Activated CD4-positive, alpha-beta memory T cell treated with anti-CD3 and anti-CD28 coated beads, Interleukin-2, amount 10 ng/mL, durations not matched to agents 7 days and 5 days (primary cell): Measurements from ENCODE around the gene ADAM12. TPM values are rescaled to one million over a fixed set of nuclear protein-coding genes. Genes with fewer than 3 reads are reported as not detected.

Experiments used
- CTCF ChIA-PET: fragments of 350-600 bp; sonication (Branson Sonifier 250); formaldehyde crosslinking; loops from one replicate; lab custom pipeline; 2021; ENCODE audit warnings: antibody characterized with exemption, inconsistent platforms; lab: Charles Lee
- POLR2A ChIA-PET: fragments of 350-600 bp; sonication (Branson Sonifier 250); formaldehyde crosslinking; loops from one replicate; lab custom pipeline; 2021; ENCODE audit warnings: antibody characterized with exemption; lab: Charles Lee
- DNase-seq: peaks from one replicate; pipeline ENCODE4 v3.0.0-alpha.2; 2020
- H3K27ac Mint-ChIP-seq: one replicate; pipeline ENCODE4 v1.8.0; 2021; ENCODE audit warnings: mild to moderate bottlenecking, mixed read lengths
- H3K27me3 Mint-ChIP-seq: one replicate; pipeline ENCODE4 v1.8.0; 2021; ENCODE audit warnings: mixed read lengths
- H3K36me3 Mint-ChIP-seq: one replicate; pipeline ENCODE4 v1.8.0; 2021; ENCODE audit warnings: low read depth, mixed read lengths
- H3K4me1 Mint-ChIP-seq: one replicate; pipeline ENCODE4 v1.8.0; 2021; ENCODE audit warnings: mixed read lengths
- H3K4me3 Mint-ChIP-seq: one replicate; pipeline ENCODE4 v1.8.0; 2021; ENCODE audit warnings: mild to moderate bottlenecking, mixed read lengths
- H3K9me3 Mint-ChIP-seq: one replicate; pipeline ENCODE4 v1.8.0; 2021; ENCODE audit warnings: mixed read lengths
- total RNA-seq, 2 experiments: library from RNA; stranded (reverse); gene quantifications; one replicate each; pipeline ENCODE4 v1.2.3, GENCODE V29; 2021

The ADAM12 gene
- total RNA-seq, 2 experiments from 2014 or later, result 1.2 to 1.3 TPM

- no peak overlapping the region for H3K4me3 Mint-ChIP-seq
- H3K9me3 Mint-ChIP-seq, result peaks cover 14% of the 10 kb centered on the region
- ChIA-PET POLR2A (no interaction called here), CTCF (no interaction called here)
- no peaks in the 10 kb centered on the region for H3K4me1 Mint-ChIP-seq
- no peaks in the 10 kb centered on the region for H3K36me3 Mint-ChIP-seq
- no peaks in the 10 kb centered on the region for H3K27me3 Mint-ChIP-seq
- no peak overlapping the region for H3K27ac Mint-ChIP-seq
- no peak for DNase-seq
These were observed 118.2 kb downstream of the ADAM12 start for GRCh38 chr10:126270111-126270510.

DNA sequence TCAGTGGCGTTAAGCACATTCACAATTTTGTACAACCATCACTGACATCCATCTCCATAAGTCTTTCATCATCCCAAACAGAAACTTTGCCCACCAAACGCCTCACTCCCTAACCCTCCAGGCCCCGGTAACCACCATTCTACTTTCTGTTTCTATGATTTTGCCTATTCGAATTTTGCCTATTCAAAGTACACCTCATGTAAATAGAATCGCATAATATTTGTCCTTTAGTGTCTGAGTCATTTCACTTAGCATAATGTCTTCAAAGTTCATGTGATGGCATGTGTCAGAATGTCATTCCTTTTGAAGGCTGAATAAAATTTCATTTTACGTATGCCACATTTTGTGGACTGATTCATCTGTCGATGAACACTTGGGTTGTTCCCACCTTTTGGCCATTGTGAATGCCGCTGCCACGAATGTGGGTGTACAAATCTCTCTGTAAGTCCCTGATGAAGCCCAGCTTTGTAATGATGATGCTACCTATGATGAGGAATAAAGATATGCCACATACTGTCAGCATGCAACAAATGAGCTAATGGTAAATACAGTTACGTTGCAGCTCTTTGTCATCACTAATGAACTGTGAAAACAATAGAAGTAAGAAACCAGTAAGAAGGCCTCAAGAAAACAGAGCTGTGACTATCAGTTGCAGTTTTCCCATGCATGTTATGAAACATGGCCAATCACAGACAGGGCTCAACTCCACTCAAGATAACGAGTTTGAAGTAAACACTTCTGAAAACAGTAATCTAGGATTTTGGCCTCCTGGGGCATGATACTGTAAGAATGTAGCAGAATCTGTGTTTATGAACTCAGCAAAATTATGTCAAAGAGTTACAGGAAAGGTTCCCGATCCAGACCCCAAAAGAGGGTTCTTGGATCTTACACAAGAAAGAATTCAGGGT is 120.0 kb downstream of the ADAM12 start:
- no peak for DNase-seq
- Mint-ChIP-seq H3K4me1 (no peaks in the 10 kb centered on the region), H3K36me3 (no peaks in the 10 kb centered on the region), H3K9me3 (peaks cover 14% of the 10 kb centered on the region), H3K4me3 (no peak overlapping the region), H3K27ac (no peak overlapping the region), H3K27me3 (no peaks in the 10 kb centered on the region)
- ChIA-PET CTCF (no interaction called here), POLR2A (no interaction called here)

- peaks cover 9% of the 10 kb centered on the region for H3K9me3 Mint-ChIP-seq
- no peak for DNase-seq
- no peak overlapping the region for H3K4me3 Mint-ChIP-seq
- H3K27ac Mint-ChIP-seq, result no peak overlapping the region
- no peaks in the 10 kb centered on the region for H3K36me3 Mint-ChIP-seq
- no peaks in the 10 kb centered on the region for H3K27me3 Mint-ChIP-seq
- H3K4me1 Mint-ChIP-seq, result no peaks in the 10 kb centered on the region
- ChIA-PET CTCF (no interaction called here), POLR2A (no interaction called here)
These were observed 123.9 kb downstream of the ADAM12 start for GRCh38 chr10:126264102-126265018.

DNA sequence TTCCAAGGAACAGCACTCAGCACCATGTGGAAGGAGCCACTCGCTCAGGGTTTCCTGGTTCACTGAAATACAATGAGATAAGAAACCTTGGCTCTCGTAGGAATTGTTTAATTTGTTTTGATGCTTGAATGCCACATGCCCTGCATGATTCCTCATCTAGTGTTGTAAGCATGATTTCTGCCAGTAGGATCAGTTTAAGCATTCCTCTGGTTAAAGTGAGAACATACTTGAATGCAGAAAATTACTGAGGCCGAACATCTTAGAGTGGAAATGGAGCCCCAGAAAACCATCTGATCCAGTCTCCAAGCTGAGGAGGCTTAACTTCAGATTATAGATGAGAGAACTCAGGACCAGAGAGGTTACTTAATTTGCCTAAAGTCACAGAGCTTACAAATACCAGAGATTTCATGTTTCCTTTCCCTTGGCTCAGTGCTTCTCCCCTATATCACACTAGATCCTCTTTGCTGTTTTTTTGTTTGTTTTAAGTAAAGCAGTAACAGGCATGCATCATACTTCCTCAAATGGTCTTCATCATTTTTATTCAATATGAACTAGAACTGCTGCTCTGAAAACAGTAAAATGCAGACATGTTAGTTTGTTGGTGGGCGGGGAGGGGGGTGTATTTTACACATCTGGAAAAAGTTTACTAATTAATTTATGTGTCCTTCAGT is 125.1 kb downstream of the ADAM12 start:
- H3K27ac Mint-ChIP-seq, result no peak overlapping the region
- ChIA-PET CTCF (no interaction called here), POLR2A (no interaction called here)
- no peaks in the 10 kb centered on the region for H3K4me1 Mint-ChIP-seq
- H3K9me3 Mint-ChIP-seq, result peaks cover 9% of the 10 kb centered on the region
- no peak overlapping the region for H3K4me3 Mint-ChIP-seq
- no peak for DNase-seq
- no peaks in the 10 kb centered on the region for H3K36me3 Mint-ChIP-seq
- H3K27me3 Mint-ChIP-seq, result no peaks in the 10 kb centered on the region

- ChIA-PET CTCF (no interaction called here), POLR2A (no interaction called here)
- Mint-ChIP-seq H3K4me1 (no peaks in the 10 kb centered on the region), H3K36me3 (no peaks in the 10 kb centered on the region), H3K4me3 (no peak overlapping the region), H3K9me3 (peaks cover 7% of the 10 kb centered on the region), H3K27ac (no peak overlapping the region), H3K27me3 (no peaks in the 10 kb centered on the region)
- DNase-seq, result no peak
These were observed 125.9 kb downstream of the ADAM12 start for GRCh38 chr10:126262233-126262838.

DNA sequence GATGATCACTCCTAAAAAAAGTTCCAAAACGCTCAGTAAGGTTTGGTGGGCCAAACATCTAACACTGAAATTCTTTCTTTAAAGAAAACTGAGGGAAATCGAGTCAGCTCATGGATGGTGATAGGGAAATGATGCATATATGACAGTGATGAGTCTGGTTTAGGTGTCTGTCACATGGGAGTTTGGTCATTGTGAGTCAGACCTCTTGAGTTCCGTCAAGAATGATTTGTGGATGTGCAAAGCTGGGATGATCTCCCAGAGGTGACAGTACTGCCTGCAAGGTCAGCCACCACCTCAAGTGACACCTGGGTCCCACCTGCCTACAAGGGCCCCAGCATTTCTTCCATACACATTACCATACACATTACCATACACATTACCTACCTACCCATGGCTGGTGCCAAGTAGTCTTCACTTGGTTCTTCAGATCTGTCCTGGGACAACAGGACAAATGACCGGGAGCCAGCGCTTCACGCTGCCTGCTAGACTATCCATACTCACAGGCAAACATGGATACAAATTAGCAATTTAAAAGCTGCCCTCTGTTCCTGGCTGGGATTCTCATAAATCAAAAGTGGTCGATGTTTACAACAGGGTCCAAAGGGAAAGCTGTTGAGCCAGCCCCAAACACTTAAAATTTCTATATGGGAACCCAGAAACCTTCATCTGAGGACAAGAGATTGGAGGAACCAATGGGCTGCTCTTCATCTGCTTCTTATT is 128.4 kb downstream of the ADAM12 start:
- CTCF ChIA-PET, result no interaction called here
- no peak overlapping the region for H3K4me3 Mint-ChIP-seq
- no peaks in the 10 kb centered on the region for H3K36me3 Mint-ChIP-seq
- H3K4me1 Mint-ChIP-seq, result no peaks in the 10 kb centered on the region
- H3K27me3 Mint-ChIP-seq, result no peaks in the 10 kb centered on the region
- no peak overlapping the region for H3K27ac Mint-ChIP-seq
- POLR2A ChIA-PET, result no interaction called here
- H3K9me3 Mint-ChIP-seq, result peaks cover 3% of the 10 kb centered on the region
- no peak for DNase-seq

DNA sequence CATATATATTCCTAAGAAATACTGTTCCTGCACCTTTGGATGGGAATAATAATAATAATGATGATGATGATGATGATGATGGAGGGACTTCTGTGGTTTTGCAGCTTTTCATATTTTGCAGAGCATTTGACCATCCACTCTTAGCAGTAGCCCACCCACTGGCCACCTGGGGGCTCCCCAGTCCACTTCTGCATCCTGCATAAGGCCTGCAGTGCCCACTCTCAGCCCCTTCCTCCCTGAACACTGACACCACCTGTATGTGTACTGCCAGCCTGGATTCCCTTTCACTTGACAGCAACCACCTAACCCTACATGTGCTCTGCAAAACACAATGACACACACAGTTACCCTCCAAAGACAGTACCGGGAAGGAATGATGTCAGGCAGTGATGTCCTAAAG is 131.4 kb downstream of the ADAM12 start:
- H3K36me3 Mint-ChIP-seq, result no peaks in the 10 kb centered on the region
- no peaks in the 10 kb centered on the region for H3K4me1 Mint-ChIP-seq
- no peaks in the 10 kb centered on the region for H3K27me3 Mint-ChIP-seq
- no peak overlapping the region for H3K4me3 Mint-ChIP-seq
- no peak overlapping the region for H3K27ac Mint-ChIP-seq
- no peak for DNase-seq
- peaks cover 25% of the 10 kb centered on the region for H3K9me3 Mint-ChIP-seq
- CTCF ChIA-PET, result no interaction called here
- POLR2A ChIA-PET, result no interaction called here

DNA sequence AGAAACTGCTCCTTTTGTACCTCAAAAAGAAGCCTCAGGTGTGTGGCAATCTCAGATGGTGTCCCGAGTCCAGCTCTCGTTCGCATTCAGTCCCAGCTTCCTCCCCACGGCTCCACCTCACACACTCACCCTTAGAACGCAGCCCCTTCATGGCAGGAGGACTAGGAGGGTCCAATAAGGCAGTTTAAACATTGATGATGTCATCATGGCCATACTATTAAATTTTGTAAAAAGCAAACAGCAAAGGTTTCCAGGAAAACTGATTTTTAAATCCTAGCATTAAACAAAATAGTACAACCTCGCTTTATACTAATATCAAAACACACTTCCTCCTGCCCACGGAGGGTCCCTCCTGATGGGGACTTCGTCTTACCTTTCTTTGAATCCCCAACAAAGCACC is 133.0 kb downstream of the ADAM12 start:
- H3K4me3 Mint-ChIP-seq, result no peak overlapping the region
- CTCF ChIA-PET, result no interaction called here
- POLR2A ChIA-PET, result no interaction called here
- no peaks in the 10 kb centered on the region for H3K4me1 Mint-ChIP-seq
- H3K27ac Mint-ChIP-seq, result no peak overlapping the region
- DNase-seq, result no peak
- H3K9me3 Mint-ChIP-seq, result peaks cover 34% of the 10 kb centered on the region
- H3K27me3 Mint-ChIP-seq, result no peaks in the 10 kb centered on the region
- no peaks in the 10 kb centered on the region for H3K36me3 Mint-ChIP-seq

DNA sequence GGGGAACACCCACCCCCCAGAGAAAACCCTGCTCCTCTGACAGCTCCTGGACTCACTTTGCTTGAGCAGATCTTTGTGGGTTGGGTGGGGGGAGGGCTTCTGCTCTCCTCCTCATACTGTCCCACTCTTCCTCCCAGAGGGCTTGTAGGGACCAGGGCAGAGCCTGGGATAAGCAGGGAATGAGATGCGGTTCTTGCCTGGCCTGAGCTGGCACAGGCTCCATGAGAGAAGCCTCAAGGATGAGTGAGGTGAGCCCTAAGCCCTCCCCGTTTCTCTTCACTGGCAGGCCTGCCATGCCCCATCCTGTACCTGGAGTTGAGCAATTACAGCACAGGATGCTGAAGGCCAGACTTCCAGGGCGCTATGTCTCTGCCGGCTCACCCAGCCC is 134.7 kb downstream of the ADAM12 start:
- CTCF ChIA-PET, result no interaction called here
- peaks cover 34% of the 10 kb centered on the region for H3K9me3 Mint-ChIP-seq
- no peak overlapping the region for H3K4me3 Mint-ChIP-seq
- H3K4me1 Mint-ChIP-seq, result no peaks in the 10 kb centered on the region
- H3K27me3 Mint-ChIP-seq, result no peaks in the 10 kb centered on the region
- no peak for DNase-seq
- no peaks in the 10 kb centered on the region for H3K36me3 Mint-ChIP-seq
- POLR2A ChIA-PET, result no interaction called here
- H3K27ac Mint-ChIP-seq, result no peak overlapping the region

DNA sequence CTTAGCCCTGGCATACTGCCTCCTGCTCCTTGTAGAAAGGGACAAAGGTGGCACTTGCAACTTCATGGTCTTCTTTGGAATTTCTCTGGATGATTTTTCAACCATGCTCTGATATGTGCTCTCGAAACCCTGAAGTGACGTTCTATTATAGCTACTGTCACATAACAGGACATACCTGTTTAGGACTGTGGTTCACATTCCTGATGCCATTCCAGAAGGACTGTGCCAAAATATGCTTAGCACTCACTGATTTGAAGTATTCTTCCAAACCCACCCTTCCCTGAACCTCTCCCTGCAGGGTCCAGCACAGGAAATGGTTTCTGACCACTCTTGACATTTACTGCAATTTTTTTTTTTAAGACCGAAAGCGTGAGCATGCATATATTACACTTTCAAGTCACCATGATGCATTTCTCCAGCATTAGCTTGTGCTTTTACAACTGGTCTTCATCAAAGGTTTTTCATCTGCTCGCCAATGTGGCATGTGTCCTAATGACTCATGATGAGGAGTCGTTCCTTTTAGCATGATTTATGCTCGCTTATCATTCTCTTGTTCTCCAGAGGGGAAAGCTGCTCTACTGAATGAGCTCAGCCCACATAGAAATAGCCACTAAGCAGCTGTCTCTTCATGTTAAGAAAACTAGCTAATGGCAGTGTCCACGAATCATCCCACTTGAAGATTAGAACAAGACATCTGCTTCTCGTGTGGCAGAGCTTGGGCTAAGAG is 135.2 kb downstream of the ADAM12 start:
- ChIA-PET CTCF (no interaction called here), POLR2A (no interaction called here)
- no peaks in the 10 kb centered on the region for H3K4me1 Mint-ChIP-seq
- no peak for DNase-seq
- H3K36me3 Mint-ChIP-seq, result no peaks in the 10 kb centered on the region
- H3K4me3 Mint-ChIP-seq, result no peak overlapping the region
- H3K27me3 Mint-ChIP-seq, result no peaks in the 10 kb centered on the region
- H3K9me3 Mint-ChIP-seq, result peaks cover 34% of the 10 kb centered on the region
- H3K27ac Mint-ChIP-seq, result no peak overlapping the region

DNA sequence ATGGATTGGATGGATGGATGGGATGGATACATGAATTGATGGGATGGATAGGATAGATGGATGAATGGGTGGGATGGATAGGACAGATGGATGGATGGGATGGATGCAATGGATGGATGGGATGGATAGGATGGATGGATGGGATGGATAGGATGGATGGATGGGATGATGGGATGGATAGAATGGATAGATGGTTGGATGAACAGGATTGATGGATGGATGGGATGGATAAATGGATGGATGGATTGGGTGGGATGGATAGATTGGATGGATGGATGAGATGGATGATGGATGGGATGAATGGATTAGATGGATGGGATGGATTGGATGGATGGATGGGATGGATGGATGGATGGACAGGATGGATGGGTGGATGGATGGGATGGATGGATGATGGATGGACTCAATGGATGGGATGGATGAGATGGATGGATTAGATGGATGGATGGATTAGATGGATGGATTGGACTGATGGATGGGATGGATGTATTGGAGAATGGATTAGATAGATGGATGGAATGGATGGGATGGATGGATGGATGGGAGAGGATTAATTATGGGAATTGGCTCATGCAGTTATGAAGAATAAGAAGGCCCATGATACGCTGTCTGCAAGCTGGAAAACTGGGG is 136.4 kb downstream of the ADAM12 start:
- no peak overlapping the region for H3K27ac Mint-ChIP-seq

More for the DNA sequence above, 136.4 kb downstream of the ADAM12 start:
- Mint-ChIP-seq H3K27me3 (no peaks in the 10 kb centered on the region), H3K4me3 (no peak overlapping the region), H3K4me1 (no peaks in the 10 kb centered on the region), H3K36me3 (no peaks in the 10 kb centered on the region), H3K9me3 (peaks cover 34% of the 10 kb centered on the region)
- POLR2A ChIA-PET, result no interaction called here
- CTCF ChIA-PET, result no interaction called here
- no peak for DNase-seq
